Fibroblast of skin of left quadriceps (primary cell): Measurements from ENCODE around the gene MAN1A2.
"Not testable (repeated sequence)": the region's sequence is repeated elsewhere in the genome, so short reads cannot be mapped to it uniquely, and the experiment has no call there.

Experiments used
- DNase-seq, 2 experiments: peaks; one replicate each; pipeline ENCODE4 v3.0.0-alpha.2; 2013; ENCODE audit warnings: low read depth in 2 of 2

The MAN1A2 gene

DNA sequence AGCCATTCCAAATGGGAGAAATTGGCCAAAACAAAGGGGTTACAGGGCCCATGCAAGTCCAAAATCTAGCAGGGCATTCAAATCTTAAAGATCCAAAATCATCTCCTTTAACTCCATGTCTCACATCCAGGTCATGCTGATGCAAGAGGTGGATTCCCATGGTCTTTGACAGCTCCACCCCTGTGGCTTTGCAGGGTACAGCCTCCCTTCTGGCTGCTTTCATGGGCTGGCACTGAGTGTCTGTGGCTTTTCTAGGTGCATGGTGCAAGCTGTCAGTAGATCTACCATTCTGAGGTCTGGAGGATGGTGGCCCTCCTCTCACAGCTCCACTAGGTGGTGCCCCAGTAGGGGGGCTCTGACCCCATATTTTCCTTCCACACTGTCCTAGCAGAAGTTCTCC lies 191.2 kb downstream of the MAN1A2 start:
- DNase-seq: not testable (repeated sequence)

DNA sequence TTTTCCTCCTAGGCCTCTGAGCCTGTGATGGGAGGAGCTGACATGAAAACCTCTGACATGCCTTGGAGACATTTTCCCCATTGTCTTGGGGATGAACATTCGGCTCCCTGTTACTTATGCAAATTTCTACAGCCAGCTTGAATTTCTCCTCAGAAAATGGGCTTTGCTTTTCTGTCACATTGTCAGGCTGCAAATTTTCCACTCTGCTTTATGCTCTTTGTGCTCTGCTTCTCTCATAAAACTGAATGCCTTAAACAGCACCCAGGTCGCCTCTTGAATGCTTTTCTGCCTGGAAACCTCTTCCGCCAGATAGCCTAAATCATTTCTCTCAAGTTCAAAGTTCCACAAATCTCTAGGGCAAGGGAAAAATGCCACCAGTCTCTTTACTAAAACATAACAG lies 191.9 kb downstream of the MAN1A2 start:
- DNase-seq: no peak

GRCh38 chr1:117559985-117560384 lies 192.7 kb downstream of the MAN1A2 start:
- DNase-seq: no peak

DNA sequence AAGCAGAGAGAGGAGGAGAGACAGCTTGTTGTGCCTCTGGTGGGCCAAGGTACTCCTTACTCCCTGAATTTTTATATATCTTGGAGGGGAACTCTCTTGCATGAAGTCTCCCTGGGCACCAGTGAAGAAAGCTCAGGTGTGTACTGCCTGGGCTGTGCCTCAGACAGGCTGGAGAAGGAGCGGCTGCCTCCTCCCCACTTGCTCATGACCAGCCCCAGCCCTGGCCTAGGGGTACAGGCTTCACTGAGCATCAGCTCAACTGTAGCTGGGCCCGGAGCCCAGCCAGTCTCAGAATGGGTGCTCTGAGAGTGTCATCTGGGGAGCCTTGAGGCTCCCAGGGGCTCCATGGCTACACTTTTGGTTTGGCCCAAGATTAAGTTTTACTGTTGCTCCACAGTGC lies 193.8 kb downstream of the MAN1A2 start:
- no peak for DNase-seq

GRCh38 chr1:117561551-117561950 lies 194.3 kb downstream of the MAN1A2 start:
- DNase-seq: no peak

GRCh38 chr1:117562581-117563491 lies 195.6 kb downstream of the MAN1A2 start:
- DNase-seq: no peak

DNA sequence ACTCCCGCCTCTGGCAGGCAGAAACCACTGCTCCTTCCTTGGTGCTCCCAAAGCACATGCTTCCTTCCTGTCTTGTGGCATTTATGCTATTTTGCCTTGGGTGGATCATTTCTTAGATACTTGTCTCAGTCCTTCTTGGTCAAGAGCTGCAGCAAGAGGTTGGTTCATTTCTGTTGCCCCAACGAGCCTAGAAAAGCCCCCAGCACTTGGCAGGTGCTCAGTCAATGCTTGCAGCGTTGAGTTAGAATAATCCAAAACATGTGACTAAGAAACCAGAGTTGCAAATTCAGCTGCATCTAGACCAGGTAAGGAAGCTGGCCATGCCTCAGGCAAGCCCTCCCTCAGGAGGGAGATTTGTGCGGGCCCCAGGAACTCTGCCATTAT lies 196.2 kb downstream of the MAN1A2 start:
- no peak for DNase-seq

DNA sequence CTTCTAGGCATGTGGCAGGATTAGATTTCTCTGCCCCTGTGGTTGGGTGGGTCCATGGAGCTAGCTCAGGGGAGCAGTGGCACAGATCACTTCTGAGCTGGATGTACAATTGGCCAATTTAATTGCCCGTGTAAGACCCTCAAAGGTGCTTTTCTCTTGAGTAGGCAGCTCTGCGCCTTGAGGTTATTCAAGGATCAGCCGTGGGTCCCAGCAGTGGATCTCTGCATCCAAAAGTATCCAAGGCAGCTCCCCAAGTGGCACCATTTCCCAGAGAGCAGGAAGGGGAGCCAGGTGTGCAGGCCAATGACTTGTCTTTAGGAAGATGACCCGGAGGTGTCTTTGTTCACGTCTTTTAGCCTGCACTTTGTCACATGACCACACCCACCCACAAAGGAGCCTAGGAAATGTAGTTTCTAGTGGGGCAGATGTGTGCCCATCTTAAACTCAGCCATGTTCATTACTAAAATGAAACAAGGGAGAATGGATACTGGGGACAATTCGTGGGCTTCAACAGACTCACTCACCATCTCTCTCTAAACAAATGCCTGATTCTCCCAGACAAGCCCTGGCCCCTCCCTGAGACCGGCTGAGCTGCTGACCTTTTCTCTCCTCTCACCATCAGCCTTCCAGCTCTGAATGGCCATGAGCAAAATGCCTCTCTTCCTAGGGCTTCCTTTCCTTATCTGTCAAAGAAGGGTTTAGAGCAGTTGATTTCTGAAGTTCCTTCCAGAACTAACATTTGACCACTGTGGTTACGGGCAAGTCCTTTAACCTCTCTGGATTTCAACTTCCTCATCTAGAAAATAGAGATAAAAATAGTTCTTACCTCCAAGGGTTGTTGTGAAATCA lies 197.2 kb downstream of the MAN1A2 start:
- no peak for DNase-seq

GRCh38 chr1:117565076-117565556 lies 197.9 kb downstream of the MAN1A2 start:
- no peak for DNase-seq

- no peak for DNase-seq
Observed at GRCh38 chr1:117565745-117566455, 198.7 kb downstream of the MAN1A2 start.

DNA sequence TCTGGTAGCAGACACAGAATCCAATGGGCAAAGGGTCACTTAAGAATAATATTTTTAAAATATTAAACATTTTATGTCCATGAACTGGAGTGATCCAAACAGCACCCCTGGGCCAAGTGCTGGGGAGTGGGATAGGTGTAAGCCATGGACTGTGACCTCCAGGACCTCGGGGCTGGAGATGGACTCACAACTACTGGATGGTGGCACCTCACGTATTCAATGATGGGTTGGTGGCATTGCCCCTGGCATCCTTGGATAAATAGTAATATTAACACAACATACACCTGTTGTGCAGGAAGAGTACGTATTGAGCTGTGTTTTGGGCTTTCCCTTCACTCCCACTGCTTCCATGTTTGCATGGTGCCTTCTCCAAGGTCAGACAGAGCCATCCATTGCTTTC lies 199.3 kb downstream of the MAN1A2 start:
- no peak for DNase-seq

DNA sequence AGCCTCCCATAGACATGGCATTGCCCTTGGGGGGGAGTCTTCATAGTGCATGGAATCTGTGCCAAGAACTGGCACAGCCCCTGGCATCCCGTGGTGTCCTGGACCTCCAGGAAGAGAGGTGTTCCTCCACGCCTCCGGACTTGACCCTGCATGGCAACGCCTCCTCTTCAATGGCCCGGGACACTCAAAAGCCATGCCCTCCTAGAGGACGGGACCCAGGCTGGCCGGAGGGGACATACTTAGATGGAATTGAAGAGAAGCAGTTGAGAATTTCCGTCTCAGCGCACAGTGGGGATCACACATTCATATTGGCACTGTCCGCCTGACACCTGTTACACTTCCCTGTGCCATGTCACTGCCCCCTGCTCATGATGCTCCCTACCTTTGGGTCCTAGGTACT lies 200.2 kb downstream of the MAN1A2 start:
- no peak for DNase-seq

GRCh38 chr1:117567976-117568375 lies 200.7 kb downstream of the MAN1A2 start:
- no peak for DNase-seq

GRCh38 chr1:117568999-117569398 lies 201.8 kb downstream of the MAN1A2 start:
- no peak for DNase-seq

- no peak for DNase-seq
Observed at GRCh38 chr1:117569856-117570255, 202.6 kb downstream of the MAN1A2 start.

GRCh38 chr1:117570988-117571409 lies 203.8 kb downstream of the MAN1A2 start:
- DNase-seq: no peak

GRCh38 chr1:117571496-117571895 lies 204.2 kb downstream of the MAN1A2 start:
- DNase-seq: no peak

GRCh38 chr1:117572546-117572945 lies 205.3 kb downstream of the MAN1A2 start:
- no peak for DNase-seq

GRCh38 chr1:117573386-117574023 lies 206.3 kb downstream of the MAN1A2 start:
- no peak for DNase-seq

- no peak for DNase-seq
Observed at GRCh38 chr1:117574161-117574835, 207.0 kb downstream of the MAN1A2 start.
